GM12878 (cell line): ENCODE data around the gene MTMR10. TPM values are rescaled to one million over a fixed set of nuclear protein-coding genes. Genes with fewer than 3 reads are reported as not detected.

Experiments
- BMI1 ChIP-seq: fragments of 450-650 bp; IDR thresholded peaks from 2 replicates; pipeline ENCODE4 v1.6.1; 2016; ENCODE audit warnings: mild to moderate bottlenecking, moderate library complexity, borderline replicate concordance
- CEBPZ ChIP-seq: fragments of 150-350 bp; IDR thresholded peaks from 2 replicates; pipeline ENCODE4 v1.6.1; 2016; ENCODE audit warnings: low read depth, low read length
- CUX1 ChIP-seq: IDR thresholded peaks from 2 replicates; pipeline ENCODE4 v1.6.1; 2012; ENCODE audit warnings: improper control_type of control experiment, low read depth, low read length; ENCODE audit not compliant: insufficient replicate concordance
- EGR1 ChIP-seq, 2 experiments: IDR thresholded peaks; 1 replicate in 1 of 2; 2 replicates in 1 of 2; pipeline ENCODE4 v1.6.1; 2011 to 2012; ENCODE audit warnings: low read depth in 2 of 2, low read length in 2 of 2, borderline replicate concordance in 1 of 2, mild to moderate bottlenecking in 1 of 2, moderate library complexity in 1 of 2
- GABPA ChIP-seq: IDR thresholded peaks from 2 replicates; pipeline ENCODE4 v1.6.1; 2014; ENCODE audit warnings: antibody characterized with exemption, low read depth, mild to moderate bottlenecking, inconsistent platforms
- RAD51 ChIP-seq: fragments of 450-650 bp; IDR thresholded peaks from 2 replicates; pipeline ENCODE4 v1.6.1; 2016; ENCODE audit warnings: moderate library complexity, mild to moderate bottlenecking, inconsistent platforms
- RCOR1 ChIP-seq: conservative IDR thresholded peaks from 2 replicates; pipeline ENCODE4 v1.6.1; 2012; ENCODE audit warnings: low read depth, low read length, improper control_type of control experiment
- RELB ChIP-seq: fragments of 450-650 bp; IDR thresholded peaks from 2 replicates; pipeline ENCODE4 v1.6.1; 2017; ENCODE audit warnings: low read depth, mild to moderate bottlenecking, moderate library complexity
- RUNX3 ChIP-seq: IDR thresholded peaks from 2 replicates; pipeline ENCODE4 v1.6.1; 2012; ENCODE audit warnings: low read length, inconsistent platforms
- SMAD5 ChIP-seq: IDR thresholded peaks from 2 replicates; pipeline ENCODE4 v1.6.1; 2016; ENCODE audit warnings: antibody characterized with exemption, low read depth
- SMARCA5 ChIP-seq: fragments of 450-650 bp; IDR thresholded peaks from 2 replicates; pipeline ENCODE4 v1.6.1; 2017; ENCODE audit warnings: mild to moderate bottlenecking
- SP1 ChIP-seq: IDR thresholded peaks from one replicate; pipeline ENCODE4 v1.6.1; 2011; ENCODE audit warnings: low read depth, low read length
- SREBF2 ChIP-seq: IDR thresholded peaks from 2 replicates; pipeline ENCODE4 v1.6.1; 2012; ENCODE audit warnings: mild to moderate bottlenecking, low read length
- SUZ12 ChIP-seq: fragments of 200-600 bp; sonication (generic); IDR thresholded peaks from one replicate; pipeline ENCODE4 v1.6.1; 2018; ENCODE audit warnings: antibody characterized with exemption, mild to moderate bottlenecking; ENCODE audit not compliant: unreplicated experiment
- TCF7 ChIP-seq: IDR thresholded peaks from 2 replicates; pipeline ENCODE4 v1.6.1; 2014; ENCODE audit warnings: antibody characterized with exemption, borderline replicate concordance
- ZNF207 ChIP-seq: fragments of 450-650 bp; IDR thresholded peaks from 2 replicates; pipeline ENCODE4 v1.6.1; 2014; ENCODE audit warnings: antibody characterized with exemption, mild to moderate bottlenecking, borderline replicate concordance
- ZNF217 ChIP-seq: fragments of 450-650 bp; IDR thresholded peaks from 2 replicates; pipeline ENCODE4 v1.6.1; 2017; ENCODE audit warnings: antibody characterized with exemption, mild to moderate bottlenecking
- polyA plus RNA-seq, 11 experiments: library from polyadenylated mRNA; depleted of rRNA in 4 of 11; unstranded in 6 of 11; stranded (reverse) in 5 of 11; fragments of >200 nt; fragmentation: Nextera tagmentation in 4 of 11; fragmentation: Illumina TruSeq in 1 of 11; extraction: Ambion mirVana in 4 of 11; extraction: Trizol in 1 of 11; gene quantifications; 1 replicate in 1 of 11; 2 replicates in 10 of 11; pipeline versions ENCODE4 v1.2.1 to v1.2.3, GENCODE V29; 2011 to 2016; ENCODE audit warnings: inconsistent platforms in 2 of 11, missing spikeins in 2 of 11, low read depth in 1 of 11
- total RNA-seq, 4 experiments: library from RNA; depleted of rRNA in 3 of 4; stranded (reverse); fragments of >200 nt in 3 of 4; fragmentation: Illumina TruSeq in 1 of 4; extraction: Trizol in 1 of 4; gene quantifications; 2 replicates each; pipeline versions ENCODE4 v1.2.1 to v1.2.3, GENCODE V29; 2013 to 2021

MTMR10 gene
- total and polyA plus RNA-seq, 10 of the 15 experiments (the other 5 are each of a cell fraction or from before 2014, with no cell fraction given) = 1.9 to 13.6 (median 8.9) TPM

- peak; percentile 84 for TF ChIP-seq TCF7
- no peak for TF ChIP-seq CEBPZ
- TF ChIP-seq ZNF217 = no peak
- no peak; the same call in 1 of the 2 replicates for TF ChIP-seq SMAD5
- TF ChIP-seq RAD51 = no peak
- no peak for TF ChIP-seq ZNF207
- peak in 1 of 2 experiments; percentile 73; a peak in 2 of 3 replicates for TF ChIP-seq EGR1 (IDR thresholded peaks at IDR 0.05; ENCODE audit: borderline replicate concordance in 1 of 2, low read depth in 2 of 2, low read length in 2 of 2)
- no peak for TF ChIP-seq SUZ12
- TF ChIP-seq RELB = peak; percentile 79; the same call in 1 of the 2 replicates
- TF ChIP-seq SREBF2 = no peak
- peak; percentile 91 for TF ChIP-seq RCOR1
- peak; percentile 43; the same call in 1 of the 2 replicates for TF ChIP-seq GABPA
- peak; percentile 83 for TF ChIP-seq SP1
- peak; percentile 99 for TF ChIP-seq RUNX3
- TF ChIP-seq SMARCA5 = no peak
- TF ChIP-seq CUX1 = peak; percentile 61
- no peak for TF ChIP-seq BMI1
Observed at GRCh38 chr15:31004220-31004733, 12.8 kb upstream of the MTMR10 start (continued).
